Measurements from ENCODE around the gene HNRNPD.

DNA sequence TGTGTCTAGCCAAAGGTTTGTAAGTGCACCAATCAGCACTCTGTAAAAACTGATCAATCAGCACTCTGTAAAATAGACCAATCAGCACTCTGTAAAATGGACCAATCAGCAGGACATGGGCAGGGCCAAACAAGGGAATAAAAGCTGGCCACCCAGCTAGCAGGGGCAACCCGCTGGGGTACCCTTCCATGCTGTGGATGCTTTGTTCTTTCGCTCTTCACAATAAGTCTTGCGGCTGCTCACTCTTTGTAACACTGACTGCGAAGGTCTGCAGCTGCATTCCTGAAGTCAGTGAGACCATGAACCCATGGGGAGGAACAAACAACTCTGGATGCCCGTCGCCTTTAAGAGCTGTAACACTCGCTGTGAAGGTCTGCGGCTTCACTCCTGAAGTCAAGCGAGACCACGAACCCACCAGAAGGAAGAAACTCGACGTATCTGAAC, 42.2 kb upstream of the HNRNPD start:
- no peak for TF ChIP-seq POLR2A (IDR thresholded peaks at IDR 0.05)
- TF ChIP-seq, protein P1, sequence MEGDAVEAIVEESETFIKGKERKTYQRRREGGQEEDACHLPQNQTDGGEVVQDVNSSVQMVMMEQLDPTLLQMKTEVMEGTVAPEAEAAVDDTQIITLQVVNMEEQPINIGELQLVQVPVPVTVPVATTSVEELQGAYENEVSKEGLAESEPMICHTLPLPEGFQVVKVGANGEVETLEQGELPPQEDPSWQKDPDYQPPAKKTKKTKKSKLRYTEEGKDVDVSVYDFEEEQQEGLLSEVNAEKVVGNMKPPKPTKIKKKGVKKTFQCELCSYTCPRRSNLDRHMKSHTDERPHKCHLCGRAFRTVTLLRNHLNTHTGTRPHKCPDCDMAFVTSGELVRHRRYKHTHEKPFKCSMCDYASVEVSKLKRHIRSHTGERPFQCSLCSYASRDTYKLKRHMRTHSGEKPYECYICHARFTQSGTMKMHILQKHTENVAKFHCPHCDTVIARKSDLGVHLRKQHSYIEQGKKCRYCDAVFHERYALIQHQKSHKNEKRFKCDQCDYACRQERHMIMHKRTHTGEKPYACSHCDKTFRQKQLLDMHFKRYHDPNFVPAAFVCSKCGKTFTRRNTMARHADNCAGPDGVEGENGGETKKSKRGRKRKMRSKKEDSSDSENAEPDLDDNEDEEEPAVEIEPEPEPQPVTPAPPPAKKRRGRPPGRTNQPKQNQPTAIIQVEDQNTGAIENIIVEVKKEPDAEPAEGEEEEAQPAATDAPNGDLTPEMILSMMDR (IDR thresholded peaks at IDR 0.05), result no peak
